ENCODE results near the gene OR4K2.
"Not testable (repeated sequence)": the region's sequence is repeated elsewhere in the genome, so short reads cannot be mapped to it uniquely, and the experiment has no call there.

Gene OR4K2

GRCh38 chr14:19874842-19875241 is at the start of gene OR4K2:
Gene OR4K2, plus strand, starts transcription at chr14:19875142. Its CDS starts 1,126 bp downstream, at chr14:19876268.
- DNase-seq, result no peak

- DNase-seq, result not testable (repeated sequence)
Observed at GRCh38 chr14:19827626-19828244, 47.2 kb upstream of the OR4K2 start.

GRCh38 chr14:19828314-19828713 is 46.6 kb upstream of the OR4K2 start:
- DNase-seq, result no peak

GRCh38 chr14:19834203-19834848 is 40.6 kb upstream of the OR4K2 start:
- not testable (repeated sequence) for DNase-seq

- no peak for DNase-seq
Observed at GRCh38 chr14:19838433-19838832, 36.5 kb upstream of the OR4K2 start.

- DNase-seq, result no peak
Observed at GRCh38 chr14:19851365-19851764, 23.6 kb upstream of the OR4K2 start.

GRCh38 chr14:19866061-19866669 is 8.8 kb upstream of the OR4K2 start:
- not testable (repeated sequence) for DNase-seq

GRCh38 chr14:19873178-19873577 is 1.8 kb upstream of the OR4K2 start:
- DNase-seq, result no peak

GRCh38 chr14:19878029-19878642 is 3.2 kb downstream of the OR4K2 start:
- no peak for DNase-seq

GRCh38 chr14:19895282-19895681 is 20.3 kb downstream of the OR4K2 start:
- no peak for DNase-seq

GRCh38 chr14:19900999-19901398 is 26.1 kb downstream of the OR4K2 start:
- no peak for DNase-seq

GRCh38 chr14:19902409-19902808 is 27.5 kb downstream of the OR4K2 start:
- DNase-seq, result no peak

GRCh38 chr14:19906665-19907064 is 31.7 kb downstream of the OR4K2 start:
- no peak for DNase-seq

GRCh38 chr14:19911114-19911513 is 36.2 kb downstream of the OR4K2 start:
- DNase-seq, result no peak

- DNase-seq, result no peak
Observed at GRCh38 chr14:19917243-19917642, 42.3 kb downstream of the OR4K2 start.

- no peak for DNase-seq
Observed at GRCh38 chr14:19917955-19918518, 43.1 kb downstream of the OR4K2 start.

- DNase-seq, result no peak
Observed at GRCh38 chr14:19918553-19919264, 43.8 kb downstream of the OR4K2 start.

GRCh38 chr14:19920021-19920657 is 45.2 kb downstream of the OR4K2 start, which contains the start of gene OR4K5:
Gene OR4K5, plus strand, starts transcription at chr14:19920607. Its CDS starts 0 bp downstream, at chr14:19920607.
- no peak for DNase-seq

GRCh38 chr14:19930617-19931016 is 55.7 kb downstream of the OR4K2 start, which contains the start of gene OR4K1:
Gene OR4K1, plus strand, starts transcription at chr14:19930917. Its CDS starts 4,750 bp downstream, at chr14:19935667.
- DNase-seq, result no peak

Measured in KG1 (cell line).